ENCODE measurements around the gene TTN.

DNA sequence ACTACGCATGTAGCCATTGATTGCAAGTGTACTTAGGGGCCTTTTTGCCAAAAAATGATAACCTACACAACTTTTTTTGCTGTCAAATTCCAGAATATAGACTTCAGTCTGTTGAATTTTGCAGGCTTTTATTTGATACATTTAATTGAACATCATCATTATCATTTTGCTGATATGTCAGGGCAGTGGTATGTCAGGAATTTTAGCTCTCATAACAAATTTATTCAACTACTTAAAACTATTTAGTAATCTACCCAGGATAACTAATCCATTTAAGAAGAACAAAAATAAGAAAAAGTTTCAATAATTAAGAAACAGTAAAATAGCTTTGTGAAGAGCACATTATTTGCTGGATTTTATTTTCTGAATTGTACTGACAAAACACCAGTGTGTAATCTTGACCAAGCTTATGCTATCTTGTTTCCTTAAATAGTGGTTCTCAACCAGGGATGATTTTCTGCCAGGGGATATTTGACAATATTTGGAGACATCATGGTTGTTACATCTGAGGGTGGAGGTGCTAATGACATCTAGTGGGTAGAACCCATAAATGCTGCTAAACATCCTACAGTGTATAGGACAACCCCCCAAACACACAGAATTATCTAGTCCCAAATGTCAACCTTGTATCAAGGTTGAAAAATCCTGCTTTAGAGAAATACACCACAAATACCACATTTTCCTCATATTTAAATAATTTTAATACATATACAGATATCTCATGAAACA lies 12.1 kb upstream of the TTN start:
- TF ChIP-seq, protein P1, sequence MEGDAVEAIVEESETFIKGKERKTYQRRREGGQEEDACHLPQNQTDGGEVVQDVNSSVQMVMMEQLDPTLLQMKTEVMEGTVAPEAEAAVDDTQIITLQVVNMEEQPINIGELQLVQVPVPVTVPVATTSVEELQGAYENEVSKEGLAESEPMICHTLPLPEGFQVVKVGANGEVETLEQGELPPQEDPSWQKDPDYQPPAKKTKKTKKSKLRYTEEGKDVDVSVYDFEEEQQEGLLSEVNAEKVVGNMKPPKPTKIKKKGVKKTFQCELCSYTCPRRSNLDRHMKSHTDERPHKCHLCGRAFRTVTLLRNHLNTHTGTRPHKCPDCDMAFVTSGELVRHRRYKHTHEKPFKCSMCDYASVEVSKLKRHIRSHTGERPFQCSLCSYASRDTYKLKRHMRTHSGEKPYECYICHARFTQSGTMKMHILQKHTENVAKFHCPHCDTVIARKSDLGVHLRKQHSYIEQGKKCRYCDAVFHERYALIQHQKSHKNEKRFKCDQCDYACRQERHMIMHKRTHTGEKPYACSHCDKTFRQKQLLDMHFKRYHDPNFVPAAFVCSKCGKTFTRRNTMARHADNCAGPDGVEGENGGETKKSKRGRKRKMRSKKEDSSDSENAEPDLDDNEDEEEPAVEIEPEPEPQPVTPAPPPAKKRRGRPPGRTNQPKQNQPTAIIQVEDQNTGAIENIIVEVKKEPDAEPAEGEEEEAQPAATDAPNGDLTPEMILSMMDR (IDR thresholded peaks at IDR 0.05; ENCODE audit: low read depth, low read length) = peak; percentile 36
- no peak for TF ChIP-seq EZH2phosphoT487 (IDR thresholded peaks at IDR 0.05; ENCODE audit: low read depth)

Measured in OCI-LY3 (cell line).